HUDEP-2 (cell line): Measurements from ENCODE around the gene SH3RF1.

ENCODE experiments used
- DNase-seq, 76 experiments: peaks; one replicate each; lab custom pipeline; 2025; ENCODE audit not compliant: unreplicated experiment in 76 of 76; lab: John Stamatoyannopoulos, UW

SH3RF1 gene

GRCh38 chr4:169050284-169050683 lies 220.5 kb downstream of the SH3RF1 start:
- DNase-seq: no peak

- no peak for DNase-seq
Measured at GRCh38 chr4:169048868-169049414, 221.8 kb downstream of the SH3RF1 start.

- DNase-seq: no peak
Measured at GRCh38 chr4:169047956-169048355, 222.8 kb downstream of the SH3RF1 start.

- DNase-seq: no peak
Measured at GRCh38 chr4:169045862-169046584, 224.7 kb downstream of the SH3RF1 start.

- no peak for DNase-seq
Measured at GRCh38 chr4:169044714-169045447, 225.9 kb downstream of the SH3RF1 start.
